DMS53 treated with DMSO at 0.1 percent for 48 hours (cell line): ENCODE data around the gene MN1.

ENCODE experiments used
- DNase-seq: peaks from one replicate; lab custom pipeline; 2025; ENCODE audit not compliant: unreplicated experiment; lab: John Stamatoyannopoulos, UW

MN1 gene

GRCh38 chr22:27800250-27801201, 1.0 kb downstream of the MN1 start:
- no peak for DNase-seq

GRCh38 chr22:27799827-27800249, 1.7 kb downstream of the MN1 start:
- DNase-seq: no peak

- DNase-seq: no peak
Observed at GRCh38 chr22:27799015-27799826, 2.3 kb downstream of the MN1 start.

- DNase-seq: no peak
Observed at GRCh38 chr22:27798511-27799014, 3.0 kb downstream of the MN1 start.

GRCh38 chr22:27797520-27798391, 3.8 kb downstream of the MN1 start:
- DNase-seq: no peak

GRCh38 chr22:27796829-27797519, 4.6 kb downstream of the MN1 start:
- DNase-seq: no peak

GRCh38 chr22:27795696-27796517, 5.6 kb downstream of the MN1 start:
- DNase-seq: no peak

GRCh38 chr22:27795053-27795452, 6.5 kb downstream of the MN1 start:
- DNase-seq: no peak

- no peak for DNase-seq
Observed at GRCh38 chr22:27794226-27794625, 7.3 kb downstream of the MN1 start.

- no peak for DNase-seq
Observed at GRCh38 chr22:27793576-27793975, 8.0 kb downstream of the MN1 start.

- DNase-seq: no peak
Observed at GRCh38 chr22:27792452-27793161, 8.9 kb downstream of the MN1 start.

GRCh38 chr22:27791859-27792241, 9.7 kb downstream of the MN1 start:
- no peak for DNase-seq

GRCh38 chr22:27791159-27791858, 10.2 kb downstream of the MN1 start:
- no peak for DNase-seq

- no peak for DNase-seq
Observed at GRCh38 chr22:27790376-27791158, 11.0 kb downstream of the MN1 start.

GRCh38 chr22:27788500-27789288, 12.9 kb downstream of the MN1 start:
- DNase-seq: no peak

GRCh38 chr22:27786965-27787364, 14.6 kb downstream of the MN1 start:
- no peak for DNase-seq
